Suprapubic skin (tissue), 4 donors: Measurements from ENCODE around the gene TMEM232. TPM values are rescaled to one million over a fixed set of nuclear protein-coding genes. Genes with fewer than 3 reads are reported as not detected.

Experiments used
- DNase-seq, 2 donors: peaks; one replicate each; pipeline ENCODE4 v3.0.0-alpha.2; 2019; ENCODE audit warnings: low spot score in 2 of 2
- H3K27ac ChIP-seq: fragments of 200-600 bp; sonication (generic); one replicate; pipeline ENCODE4 v1.5.1; 2019
- H3K27me3 ChIP-seq: fragments of 200-600 bp; sonication (generic); one replicate; pipeline ENCODE4 v1.5.1; 2019
- H3K36me3 ChIP-seq: fragments of 200-600 bp; sonication (generic); one replicate; pipeline ENCODE4 v1.5.1; 2019
- H3K4me1 ChIP-seq: fragments of 200-600 bp; sonication (generic); one replicate; pipeline ENCODE4 v1.5.1; 2019
- H3K4me3 ChIP-seq: fragments of 200-600 bp; sonication (generic); one replicate; pipeline ENCODE4 v1.5.1; 2019; ENCODE audit warnings: mild to moderate bottlenecking
- H3K9me3 ChIP-seq: fragments of 200-600 bp; sonication (generic); one replicate; pipeline ENCODE4 v1.5.1; 2019
- EP300 ChIP-seq: sonication (generic); formaldehyde crosslinking; IDR thresholded peaks from one replicate; pipeline ENCODE4 v1.6.1; 2017; ENCODE audit warnings: antibody characterized with exemption
- POLR2A ChIP-seq, 2 donors: fragments of 450-650 bp; IDR thresholded peaks; one replicate each; pipeline ENCODE4 v1.6.1; 2017; ENCODE audit warnings: antibody characterized with exemption in 2 of 2, mild to moderate bottlenecking in 2 of 2, moderate library complexity in 2 of 2
- POLR2AphosphoS5 ChIP-seq, 3 donors: sonication (generic); formaldehyde crosslinking; IDR thresholded peaks; one replicate each; pipeline ENCODE4 v1.6.1; 2017; ENCODE audit warnings: antibody characterized with exemption in 3 of 3
- WGBS: methylation state at CpG from one replicate; pipeline ENCODE4 v1.1.5; 2018; 5-methylcytosine and 5-hydroxymethylcytosine counted together
- total RNA-seq, 4 donors: library from RNA; depleted of rRNA; stranded (reverse); fragments of >200 nt; gene quantifications; one replicate each; pipeline ENCODE4 v1.1.0, GENCODE V29; 2016
- TF ChIP-seq, protein P1 (sequence below), 2 donors: fragments of 200-600 bp in 1 of 2; fragments of 450-650 bp in 1 of 2; sonication (generic) in 1 of 2; IDR thresholded peaks; one replicate each; pipeline ENCODE4 v1.5.1; 2016 to 2019; ENCODE audit warnings: antibody characterized with exemption in 2 of 2, mild to moderate bottlenecking in 1 of 2, moderate library complexity in 1 of 2

TMEM232 gene
- total RNA-seq, 4 donors from 2014 or later, result 0.76 to 1.9 (median 0.98) TPM

DNA sequence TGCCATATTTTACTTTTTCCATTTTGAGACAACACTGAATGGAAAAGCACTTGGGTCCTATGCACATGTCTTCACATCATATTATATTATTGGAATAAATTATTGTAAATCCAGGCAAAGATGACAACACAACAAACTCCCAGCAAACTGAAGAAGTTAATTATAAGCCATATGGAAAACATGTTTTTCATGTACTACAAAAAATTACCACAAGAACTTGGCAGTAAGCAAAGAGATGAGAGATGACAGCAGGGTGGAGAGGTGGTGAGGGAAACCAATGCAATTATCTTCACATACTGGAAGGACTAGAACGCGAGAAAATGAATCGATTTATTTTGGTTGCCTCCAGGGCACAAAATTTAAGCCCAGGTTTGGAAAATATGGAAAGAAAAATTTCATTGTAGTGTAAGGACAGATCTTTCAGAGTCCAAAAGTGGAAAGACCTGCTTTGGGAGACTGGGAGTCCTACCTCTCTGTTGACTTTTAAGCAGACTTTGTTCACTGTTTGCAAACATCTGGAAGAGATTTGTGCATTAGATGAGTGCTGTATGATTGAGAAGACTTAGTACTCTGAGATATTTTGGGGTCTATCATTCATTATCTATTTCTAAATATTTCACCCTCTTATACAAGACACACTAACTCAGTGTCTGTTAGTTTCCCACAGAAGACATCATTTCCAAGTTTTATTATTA lies 138.0 kb downstream of the TMEM232 start:
- Histone ChIP-seq H3K27me3 (no peaks in the 10 kb centered on the region), H3K36me3 (no peaks in the 10 kb centered on the region), H3K9me3 (no peaks in the 10 kb centered on the region), H3K4me1 (peaks cover 4% of the 10 kb centered on the region), H3K27ac (no peak overlapping the region), H3K4me3 (no peak overlapping the region)
- DNase-seq, result no peak
- TF ChIP-seq POLR2AphosphoS5 (IDR thresholded peaks at IDR 0.05) (no peak), POLR2A (IDR thresholded peaks at IDR 0.05) (no peak), EP300 (no peak)
- TF ChIP-seq, protein P1, sequence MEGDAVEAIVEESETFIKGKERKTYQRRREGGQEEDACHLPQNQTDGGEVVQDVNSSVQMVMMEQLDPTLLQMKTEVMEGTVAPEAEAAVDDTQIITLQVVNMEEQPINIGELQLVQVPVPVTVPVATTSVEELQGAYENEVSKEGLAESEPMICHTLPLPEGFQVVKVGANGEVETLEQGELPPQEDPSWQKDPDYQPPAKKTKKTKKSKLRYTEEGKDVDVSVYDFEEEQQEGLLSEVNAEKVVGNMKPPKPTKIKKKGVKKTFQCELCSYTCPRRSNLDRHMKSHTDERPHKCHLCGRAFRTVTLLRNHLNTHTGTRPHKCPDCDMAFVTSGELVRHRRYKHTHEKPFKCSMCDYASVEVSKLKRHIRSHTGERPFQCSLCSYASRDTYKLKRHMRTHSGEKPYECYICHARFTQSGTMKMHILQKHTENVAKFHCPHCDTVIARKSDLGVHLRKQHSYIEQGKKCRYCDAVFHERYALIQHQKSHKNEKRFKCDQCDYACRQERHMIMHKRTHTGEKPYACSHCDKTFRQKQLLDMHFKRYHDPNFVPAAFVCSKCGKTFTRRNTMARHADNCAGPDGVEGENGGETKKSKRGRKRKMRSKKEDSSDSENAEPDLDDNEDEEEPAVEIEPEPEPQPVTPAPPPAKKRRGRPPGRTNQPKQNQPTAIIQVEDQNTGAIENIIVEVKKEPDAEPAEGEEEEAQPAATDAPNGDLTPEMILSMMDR (IDR thresholded peaks at IDR 0.05), result no peak
- 27% methylated on average over 3 of the region's 3 CpGs for WGBS

GRCh38 chr5:110580625-110581024 lies 145.8 kb downstream of the TMEM232 start:
- H3K27me3 ChIP-seq, result no peaks in the 10 kb centered on the region
- no peaks in the 10 kb centered on the region for H3K36me3 ChIP-seq
- no peak overlapping the region for H3K4me3 ChIP-seq
- peaks cover 3% of the 10 kb centered on the region for H3K9me3 ChIP-seq
- 70% methylated on average over 1 of the region's 1 CpG for WGBS
- H3K27ac ChIP-seq, result no peak overlapping the region
- no peaks in the 10 kb centered on the region for H3K4me1 ChIP-seq
- no peak for DNase-seq
- no peak for TF ChIP-seq POLR2A (IDR thresholded peaks at IDR 0.05)
- TF ChIP-seq, protein P1 (IDR thresholded peaks at IDR 0.05), result no peak
- no peak for TF ChIP-seq EP300
- TF ChIP-seq POLR2AphosphoS5 (IDR thresholded peaks at IDR 0.05), result no peak

DNA sequence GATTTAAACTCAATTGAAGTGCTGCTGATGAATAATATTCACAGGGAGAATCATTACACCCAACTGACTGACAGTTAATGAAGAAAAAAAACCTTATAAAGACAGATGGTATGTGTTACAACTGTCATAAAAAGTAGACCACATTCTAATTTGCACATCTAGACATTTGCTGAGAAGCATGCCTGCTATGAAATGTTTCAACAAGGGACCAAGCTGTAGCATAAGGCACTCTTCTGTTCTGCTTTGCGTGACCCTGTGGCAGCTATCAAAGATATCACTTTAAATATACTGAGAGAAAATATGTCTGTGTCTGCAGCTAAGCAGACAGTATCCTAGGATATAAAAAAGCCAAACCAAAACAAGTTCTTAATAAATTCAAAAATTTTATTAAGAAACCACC lies 153.7 kb downstream of the TMEM232 start:
- Histone ChIP-seq H3K27me3 (no peaks in the 10 kb centered on the region), H3K36me3 (no peaks in the 10 kb centered on the region), H3K9me3 (no peaks in the 10 kb centered on the region), H3K4me1 (no peaks in the 10 kb centered on the region), H3K27ac (no peak overlapping the region), H3K4me3 (no peak overlapping the region)
- no peak for TF ChIP-seq POLR2A (IDR thresholded peaks at IDR 0.05)
- TF ChIP-seq POLR2AphosphoS5 (IDR thresholded peaks at IDR 0.05), result no peak
- TF ChIP-seq EP300, result no peak
- TF ChIP-seq, protein P1 (IDR thresholded peaks at IDR 0.05), result no peak
- no peak for DNase-seq
- WGBS, result 95% methylated on average over 1 of the region's 1 CpG

GRCh38 chr5:110562191-110562590 lies 164.3 kb downstream of the TMEM232 start:
- H3K27me3 ChIP-seq, result no peaks in the 10 kb centered on the region
- no peaks in the 10 kb centered on the region for H3K4me1 ChIP-seq
- no peaks in the 10 kb centered on the region for H3K36me3 ChIP-seq
- no peaks in the 10 kb centered on the region for H3K9me3 ChIP-seq
- no peak for DNase-seq
- H3K4me3 ChIP-seq, result no peak overlapping the region
- TF ChIP-seq POLR2A (IDR thresholded peaks at IDR 0.05) (no peak), EP300 (no peak), POLR2AphosphoS5 (IDR thresholded peaks at IDR 0.05) (no peak)
- TF ChIP-seq, protein P1 (IDR thresholded peaks at IDR 0.05), result no peak
- no peak overlapping the region for H3K27ac ChIP-seq

GRCh38 chr5:110561510-110561909 lies 165.0 kb downstream of the TMEM232 start:
- 58% methylated on average over 1 of the region's 1 CpG for WGBS
- Histone ChIP-seq H3K27me3 (no peaks in the 10 kb centered on the region), H3K4me3 (no peak overlapping the region), H3K36me3 (no peaks in the 10 kb centered on the region), H3K9me3 (no peaks in the 10 kb centered on the region), H3K27ac (no peak overlapping the region), H3K4me1 (no peaks in the 10 kb centered on the region)
- TF ChIP-seq POLR2AphosphoS5 (IDR thresholded peaks at IDR 0.05) (no peak), EP300 (no peak), POLR2A (IDR thresholded peaks at IDR 0.05) (no peak)
- TF ChIP-seq, protein P1 (IDR thresholded peaks at IDR 0.05), result no peak
- no peak for DNase-seq
